H1 (cell line): ENCODE measurements around the gene SYT14. TPM values are rescaled to one million over a fixed set of nuclear protein-coding genes. Genes with fewer than 3 reads are reported as not detected.
A peak's percentile ranks its signal among the peaks of the same experiment; 100 is the strongest.

Experiments used
- CTCF ChIA-PET: fragments of 300-600 bp; sonication (Branson Sonifier 250); formaldehyde crosslinking; loops from one replicate; lab custom pipeline; 2021; ENCODE audit not compliant: partially characterized antibody; lab: Charles Lee
- POLR2A ChIA-PET: fragments of 300-600 bp; sonication (Branson Sonifier 250); formaldehyde crosslinking; loops from one replicate; lab custom pipeline; 2021; ENCODE audit warnings: inconsistent platforms; ENCODE audit not compliant: partially characterized antibody; lab: Charles Lee
- DNase-seq, 2 experiments: peaks; one replicate each; pipeline versions ENCODE4 v3.0.0 to v3.0.0-alpha.2; 2010 to 2022; ENCODE audit warnings: low spot score in 2 of 2, low read depth in 1 of 2, mixed read lengths in 1 of 2
- FAIRE-seq: peaks from 2 replicates; lab custom pipeline; 2011; peaks lifted over from hg19 to GRCh38; lab: Jason Lieb, UNC
- H2AFZ ChIP-seq: 2 replicates; pipeline ENCODE4 v1.8.1; 2012; ENCODE audit warnings: low read length, inconsistent platforms
- H2AK5ac ChIP-seq: 2 replicates; pipeline ENCODE4 v1.6.1; 2013; ENCODE audit warnings: low read depth, low read length
- H2BK120ac ChIP-seq: replicated peaks from 2 replicates; pipeline ENCODE3; 2013; ENCODE audit warnings: low read depth, low read length, inconsistent platforms
- H2BK12ac ChIP-seq: 2 replicates; pipeline ENCODE4 v1.6.1; 2013; ENCODE audit warnings: low read depth, low read length
- H2BK15ac ChIP-seq: 2 replicates; pipeline ENCODE4 v1.6.1; 2013; ENCODE audit warnings: low read length
- H2BK20ac ChIP-seq: 2 replicates; pipeline ENCODE4 v1.6.1; 2013; ENCODE audit warnings: low read length
- H2BK5ac ChIP-seq: 2 replicates; pipeline ENCODE4 v1.6.1; 2013; ENCODE audit warnings: low read depth, low read length
- H3K14ac ChIP-seq: 2 replicates; pipeline ENCODE4 v1.6.1; 2013; ENCODE audit warnings: inconsistent platforms; ENCODE audit not compliant: insufficient read length
- H3K18ac ChIP-seq: 2 replicates; pipeline ENCODE4 v1.6.1; 2013; ENCODE audit warnings: low read length; ENCODE audit errors: extremely low read depth
- H3K23ac ChIP-seq: 2 replicates; pipeline ENCODE4 v1.6.1; 2013; ENCODE audit warnings: inconsistent platforms; ENCODE audit not compliant: insufficient read length
- H3K23me2 ChIP-seq: 2 replicates; pipeline ENCODE4 v1.6.1; 2013; ENCODE audit warnings: low read depth, low read length
- H3K27ac ChIP-seq: 2 replicates; pipeline ENCODE4 v1.6.1; 2011; ENCODE audit warnings: low read depth, low read length, inconsistent platforms
- H3K27me3 ChIP-seq, 4 experiments: replicated peaks in 1 of 4; 1 replicate in 1 of 4; 2 replicates in 3 of 4; pipeline versions ENCODE4 v1.6.1 to v1.8.1; 2011 to 2013; ENCODE audit warnings: low read length in 3 of 4, mild to moderate bottlenecking in 3 of 4, inconsistent platforms in 2 of 4, mixed read lengths in 2 of 4, moderate library complexity in 1 of 4; ENCODE audit not compliant: control insufficient read depth in 3 of 4, insufficient read depth in 3 of 4; ENCODE audit errors: extremely low read depth in 1 of 4
- H3K36me3 ChIP-seq, 4 experiments: 2 replicates each; pipeline versions ENCODE4 v1.6.1 to v1.8.1; 2011 to 2013; ENCODE audit warnings: mild to moderate bottlenecking in 4 of 4, low read length in 3 of 4, moderate library complexity in 2 of 4, control low read depth in 1 of 4, inconsistent platforms in 1 of 4; ENCODE audit not compliant: insufficient read depth in 4 of 4, control insufficient read depth in 2 of 4
- H3K4ac ChIP-seq: replicated peaks from 2 replicates; pipeline ENCODE3; 2013; ENCODE audit warnings: low read length, low read depth, mixed read lengths, inconsistent platforms; ENCODE audit not compliant: insufficient read length
- H3K4me1 ChIP-seq, 4 experiments: replicated peaks in 1 of 4; 1 replicate in 1 of 4; 2 replicates in 3 of 4; pipeline versions ENCODE4 v1.6.1 to v1.8.1; 2011 to 2013; ENCODE audit warnings: low read length in 3 of 4, inconsistent platforms in 2 of 4, mixed read lengths in 1 of 4; ENCODE audit not compliant: insufficient read depth in 4 of 4, control insufficient read depth in 3 of 4
- H3K4me2 ChIP-seq, 2 experiments: 2 replicates each; pipeline versions ENCODE4 v1.6.1 to v1.8.1; 2011 to 2013; ENCODE audit warnings: low read depth in 2 of 2, low read length in 2 of 2, control low read depth in 1 of 2, inconsistent platforms in 1 of 2, mild to moderate bottlenecking in 1 of 2; ENCODE audit not compliant: insufficient read depth in 1 of 2
- H3K4me3 ChIP-seq, 4 experiments: fragments of 200-600, 300-600 bp in 1 of 4; sonication (generic), shearing (Covaris generic), sonication (Bioruptor Twin) in 1 of 4; 2 replicates each; pipeline versions ENCODE4 v1.5.1 to v1.8.1; 2011 to 2016; ENCODE audit warnings: low read length in 4 of 4, low read depth in 3 of 4, control low read depth in 2 of 4, inconsistent platforms in 2 of 4, mild to moderate bottlenecking in 2 of 4, mixed read lengths in 1 of 4, moderate library complexity in 1 of 4; ENCODE audit not compliant: insufficient read depth in 2 of 4; ENCODE audit errors: extremely low read depth in 1 of 4
- H3K56ac ChIP-seq: replicated peaks from 2 replicates; pipeline ENCODE3; 2013; ENCODE audit warnings: low read depth, mild to moderate bottlenecking, mixed read lengths, low read length, inconsistent platforms; ENCODE audit not compliant: insufficient read length
- H3K79me1 ChIP-seq: 2 replicates; pipeline ENCODE4 v1.6.1; 2013; ENCODE audit warnings: low read depth, low read length, control low read depth
- H3K79me2 ChIP-seq, 2 experiments: 2 replicates each; pipeline versions ENCODE4 v1.6.1 to v1.8.1; 2012 to 2013; ENCODE audit warnings: low read length in 2 of 2, mild to moderate bottlenecking in 2 of 2, inconsistent platforms in 1 of 2; ENCODE audit not compliant: insufficient read depth in 2 of 2, control insufficient read depth in 1 of 2
- H3K9ac ChIP-seq, 4 experiments: replicated peaks in 1 of 4; 1 replicate in 1 of 4; 2 replicates in 3 of 4; pipeline versions ENCODE4 v1.6.1 to v1.8.1; 2011 to 2013; ENCODE audit warnings: low read depth in 3 of 4, low read length in 3 of 4, control low read depth in 2 of 4, mild to moderate bottlenecking in 2 of 4, moderate library complexity in 2 of 4, inconsistent platforms in 1 of 4; ENCODE audit errors: extremely low read depth in 1 of 4
- H3K9me3 ChIP-seq, 2 experiments: 2 replicates each; pipeline versions ENCODE4 v1.6.1 to v1.8.1; 2012 to 2013; ENCODE audit warnings: mild to moderate bottlenecking in 2 of 2, moderate library complexity in 2 of 2, control low read depth in 1 of 2, inconsistent platforms in 1 of 2, low read depth in 1 of 2, low read length in 1 of 2, mixed read lengths in 1 of 2; ENCODE audit not compliant: insufficient read depth in 2 of 2
- H4K20me1 ChIP-seq, 2 experiments: replicated peaks in 1 of 2; 2 replicates each; pipeline versions ENCODE3 to v1.8.1; 2011 to 2013; ENCODE audit warnings: inconsistent platforms in 2 of 2, low read length in 2 of 2, mild to moderate bottlenecking in 1 of 2; ENCODE audit not compliant: insufficient read depth in 2 of 2, control insufficient read depth in 1 of 2
- H4K5ac ChIP-seq: 2 replicates; pipeline ENCODE4 v1.6.1; 2013; ENCODE audit warnings: low read length, low read depth, mixed read lengths, inconsistent platforms; ENCODE audit not compliant: insufficient read length
- H4K8ac ChIP-seq: 2 replicates; pipeline ENCODE4 v1.8.0; 2013; ENCODE audit warnings: mild to moderate bottlenecking, moderate library complexity, low read length, inconsistent platforms; ENCODE audit not compliant: insufficient read depth; ENCODE audit errors: extremely low read depth
- H4K91ac ChIP-seq: replicated peaks from 2 replicates; pipeline ENCODE3; 2013; ENCODE audit warnings: low read length, mixed read lengths, inconsistent platforms; ENCODE audit not compliant: insufficient read length
- BACH1 ChIP-seq: IDR thresholded peaks from 2 replicates; pipeline ENCODE4 v1.6.1; 2012; ENCODE audit warnings: low read length, improper control_type of control experiment
- BRCA1 ChIP-seq: IDR thresholded peaks from 2 replicates; pipeline ENCODE4 v1.6.1; 2012; ENCODE audit warnings: low read depth, low read length, improper control_type of control experiment
- CEBPB ChIP-seq: IDR thresholded peaks from 2 replicates; pipeline ENCODE4 v1.6.1; 2012; ENCODE audit warnings: low read depth, low read length
- FOSL1 ChIP-seq: IDR thresholded peaks from 2 replicates; pipeline ENCODE4 v1.6.1; 2011; ENCODE audit warnings: mild to moderate bottlenecking, low read depth, low read length, moderate library complexity; ENCODE audit not compliant: insufficient read depth
- HDAC2 ChIP-seq, 2 experiments: fragments of 300-600 bp in 1 of 2; sonication (generic) in 1 of 2; IDR thresholded peaks; 2 replicates each; pipeline ENCODE4 v1.6.1; 2011 to 2012; ENCODE audit warnings: low read depth in 2 of 2, low read length in 2 of 2, mild to moderate bottlenecking in 2 of 2, moderate library complexity in 2 of 2, borderline replicate concordance in 1 of 2, inconsistent platforms in 1 of 2
- JUND ChIP-seq: IDR thresholded peaks from 2 replicates; pipeline ENCODE4 v1.6.1; 2011; ENCODE audit warnings: mild to moderate bottlenecking, improper control_type of control experiment, low read length
- MAFK ChIP-seq: IDR thresholded peaks from 2 replicates; pipeline ENCODE4 v1.6.1; 2012; ENCODE audit warnings: low read depth, mild to moderate bottlenecking, improper control_type of control experiment, low read length
- SIRT6 ChIP-seq: IDR thresholded peaks from one replicate; pipeline ENCODE4 v1.7.1; 2012; ENCODE audit warnings: low read length, inconsistent platforms
- SIX5 ChIP-seq: IDR thresholded peaks from 2 replicates; pipeline ENCODE4 v1.6.1; 2011; ENCODE audit warnings: mild to moderate bottlenecking, low read depth, low read length
- SP4 ChIP-seq: IDR thresholded peaks from 2 replicates; pipeline ENCODE4 v1.6.1; 2012; ENCODE audit warnings: low read length, inconsistent platforms
- TEAD4 ChIP-seq: IDR thresholded peaks from 2 replicates; pipeline ENCODE4 v1.6.1; 2012; ENCODE audit warnings: low read depth, low read length, inconsistent platforms, mixed read lengths
- YY1 ChIP-seq: IDR thresholded peaks from 2 replicates; pipeline ENCODE4 v1.6.1; 2011; ENCODE audit warnings: low read depth, mild to moderate bottlenecking, low read length
- WGBS, 2 experiments: shearing (Covaris generic) in 1 of 2; methylation state at CpG; one replicate each; pipeline versions ENCODE4 v1.1.6 to v1.1.7; 2013 to 2015; ENCODE audit warnings: low lambda C conversion rate in 2 of 2, mixed read lengths in 2 of 2, inconsistent platforms in 1 of 2, low coverage in 1 of 2, missing lambda C conversion rate in 1 of 2; ENCODE audit not compliant: insufficient replicate concordance in 2 of 2, insufficient coverage in 1 of 2, insufficient read length in 1 of 2; ENCODE audit errors: extremely low coverage in 1 of 2, missing lambda C conversion rate in 1 of 2; 5-methylcytosine and 5-hydroxymethylcytosine counted together
- polyA plus RNA-seq, 7 experiments: library from polyadenylated mRNA; depleted of rRNA in 3 of 7; stranded (reverse) in 5 of 7; unstranded in 2 of 7; fragments of >200 nt in 5 of 7; fragments of 200-250 nt in 2 of 7; gene quantifications; 1 replicate in 5 of 7; 2 replicates in 1 of 7; 4 replicates in 1 of 7; pipeline versions ENCODE4 v1.2.1 to v1.2.3, GENCODE V29; 2011 to 2013; ENCODE audit warnings: missing spikeins in 2 of 7, mixed read lengths in 2 of 7
- total RNA-seq: library from RNA; stranded (reverse); fragmentation: NEBNext Ultra II Directional; extraction: Animal tissue kit (Norgen Biotek cat#: 25700); gene quantifications from 2 replicates; pipeline ENCODE4 v1.2.1, GENCODE V29; 2021

Gene SYT14
- total and polyA plus RNA-seq, 2 of the 8 experiments (the other 6 are each of a cell fraction or from before 2014, with no cell fraction given) = 2.3 to 18.4 TPM

DNA sequence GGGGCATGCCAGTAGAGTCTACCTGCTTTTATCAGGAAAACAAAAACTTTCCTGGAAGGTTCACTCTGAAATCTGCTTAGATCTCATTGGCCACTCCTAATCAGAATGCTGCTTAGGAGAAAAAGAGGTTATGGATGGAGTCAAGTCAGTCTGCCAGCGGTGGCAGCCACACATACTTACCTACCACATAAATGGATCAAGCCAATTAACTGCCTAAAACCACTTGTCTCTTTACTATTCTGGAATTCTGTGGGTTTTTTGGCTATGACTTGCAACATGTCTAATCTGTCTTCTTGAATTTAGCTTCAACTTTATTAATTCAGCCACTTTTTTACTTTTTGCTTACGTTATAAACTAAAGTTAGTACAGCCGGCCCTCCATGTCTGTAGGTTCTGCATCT lies 154.3 kb downstream of the SYT14 start:
- Histone ChIP-seq H2BK5ac (no peak overlapping the region), H2BK15ac (no peak overlapping the region), H3K27me3 (no peaks in the 10 kb centered on the region), H3K9ac (no peak overlapping the region), H3K4me3 (no peak overlapping the region), H3K79me2 (no peaks in the 10 kb centered on the region), H4K5ac (no peak overlapping the region), H2AK5ac (no peak overlapping the region), H3K4me2 (no peak overlapping the region), H4K20me1 (peaks cover 0 to 2% of the 10 kb centered on the region in 2 experiments), H3K18ac (no peak overlapping the region), H4K8ac (no peak overlapping the region), H3K23ac (no peak overlapping the region), H3K56ac (no peak overlapping the region), H2BK12ac (no peak overlapping the region), H2BK120ac (no peak overlapping the region), H3K9me3 (no peaks in the 10 kb centered on the region), H3K4ac (no peak overlapping the region), H3K79me1 (no peaks in the 10 kb centered on the region), H3K36me3 (no peaks in the 10 kb centered on the region; a peak in 1 of 8 replicates), H3K14ac (no peak overlapping the region), H3K27ac (no peak overlapping the region), H4K91ac (no peak overlapping the region), H3K23me2 (no peaks in the 10 kb centered on the region), H2BK20ac (no peak overlapping the region), H3K4me1 (no peaks in the 10 kb centered on the region), H2AFZ (no peak overlapping the region)
- ChIA-PET CTCF (interaction anchor here (1.2 to 1.3 kb wide), 2 partner anchors 11 to 42 kb away, joined by 3 read pairs; no protein-coding TSS in a partner anchor), POLR2A (no interaction called here)
- DNase-seq (no peak), FAIRE-seq (peak; percentile 39)
- WGBS, 2 experiments = 94% methylated on average over 3 of the region's 3 CpGs; no CpG with 5 or more reads in 1 of the 2 experiments
- TF ChIP-seq FOSL1 = no peak
- TF ChIP-seq MAFK = no peak
- no peak for TF ChIP-seq BRCA1
- no peak for TF ChIP-seq TEAD4
- TF ChIP-seq SIX5 = no peak
- TF ChIP-seq JUND = no peak
- no peak for TF ChIP-seq YY1
- TF ChIP-seq HDAC2 (IDR thresholded peaks at IDR 0.05; ENCODE audit: borderline replicate concordance in 1 of 2, low read depth in 2 of 2, low read length in 2 of 2) = no peak
- TF ChIP-seq SIRT6 = no peak
- TF ChIP-seq BACH1 = no peak
- no peak for TF ChIP-seq CEBPB
- TF ChIP-seq SP4 = no peak
